SH-SY5Y (cell line): ENCODE measurements around the gene RFTN1.

Experiments used
- GATA2 ChIP-seq: IDR thresholded peaks from 2 replicates; pipeline ENCODE4 v1.6.1; 2011; ENCODE audit warnings: mild to moderate bottlenecking, low read depth, low read length
- GATA3 ChIP-seq: IDR thresholded peaks from 2 replicates; pipeline ENCODE4 v1.6.1; 2011; ENCODE audit warnings: low read depth, mild to moderate bottlenecking, low read length, moderate library complexity

DNA sequence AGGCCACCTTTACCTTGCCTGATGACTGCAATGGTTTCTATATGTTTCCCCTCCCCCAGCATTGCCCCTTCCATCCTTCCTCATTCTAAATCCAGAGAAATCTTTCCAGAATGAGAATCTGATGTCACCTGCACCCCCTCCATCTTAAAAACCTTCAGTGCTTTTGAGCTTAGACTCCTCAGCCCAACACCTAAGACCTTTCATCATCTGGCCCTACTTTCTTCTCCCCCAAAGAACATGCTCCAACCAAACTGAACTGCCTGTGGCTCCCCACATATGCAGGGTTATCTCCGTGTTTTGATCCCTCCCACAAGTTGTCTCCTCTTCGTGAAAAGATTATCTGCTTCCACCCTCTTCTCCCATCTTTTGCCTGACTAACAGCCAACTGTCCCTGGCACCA, 27.3 kb downstream of the RFTN1 start:
- no peak for TF ChIP-seq GATA2
- TF ChIP-seq GATA3 = no peak
